GM23248 (cell line): ENCODE data around the gene ASPSCR1. TPM values are rescaled to one million over a fixed set of nuclear protein-coding genes. Genes with fewer than 3 reads are reported as not detected.

ENCODE experiments used
- DNase-seq: peaks from one replicate; pipeline ENCODE4 v3.0.0-alpha.2; 2015
- H2AFZ ChIP-seq: fragments of 200-600 bp; sonication (generic); 2 replicates; pipeline ENCODE4 v1.6.1; 2016; ENCODE audit warnings: antibody characterized with exemption
- H3F3A ChIP-seq: fragments of 200-600 bp; sonication (generic); 2 replicates; pipeline ENCODE4 v1.6.1; 2016; ENCODE audit warnings: mild to moderate bottlenecking, antibody characterized with exemption, mixed run types; ENCODE audit not compliant: insufficient read depth
- H3K27ac ChIP-seq: fragments of 200-600 bp; sonication (generic); 2 replicates; pipeline ENCODE4 v1.5.1; 2016; ENCODE audit warnings: mild to moderate bottlenecking
- H3K27me3 ChIP-seq: fragments of 200-600 bp; sonication (generic); replicated peaks from 2 replicates; pipeline ENCODE4 v1.6.1; 2016; ENCODE audit warnings: mild to moderate bottlenecking; ENCODE audit not compliant: insufficient read depth
- H3K36me3 ChIP-seq: fragments of 200-600 bp; sonication (generic); 2 replicates; pipeline ENCODE4 v1.6.1; 2016; ENCODE audit warnings: low read depth, mild to moderate bottlenecking
- H3K4me1 ChIP-seq: fragments of 200-600 bp; sonication (generic); 2 replicates; pipeline ENCODE4 v1.6.1; 2016; ENCODE audit warnings: mild to moderate bottlenecking; ENCODE audit not compliant: insufficient read depth
- H3K4me2 ChIP-seq: fragments of 200-600 bp; sonication (generic); one replicate; pipeline ENCODE4 v1.6.1; 2016; ENCODE audit warnings: mild to moderate bottlenecking; ENCODE audit not compliant: unreplicated experiment
- H3K4me3 ChIP-seq: fragments of 200-600 bp; sonication (generic); 2 replicates; pipeline ENCODE4 v1.5.1; 2016; ENCODE audit warnings: mild to moderate bottlenecking
- H3K79me2 ChIP-seq: fragments of 200-600 bp; sonication (generic); 2 replicates; pipeline ENCODE4 v1.6.1; 2016; ENCODE audit warnings: mild to moderate bottlenecking; ENCODE audit not compliant: insufficient read depth
- H3K9ac ChIP-seq: fragments of 200-600 bp; sonication (generic); 2 replicates; pipeline ENCODE4 v1.6.1; 2016; ENCODE audit warnings: mild to moderate bottlenecking
- H3K9me2 ChIP-seq: fragments of 200-600 bp; sonication (generic); 2 replicates; pipeline ENCODE4 v1.6.1; 2016; ENCODE audit warnings: mixed run types, mild to moderate bottlenecking, moderate library complexity; ENCODE audit not compliant: insufficient read depth
- H3K9me3 ChIP-seq: fragments of 200-600 bp; sonication (generic); one replicate; pipeline ENCODE4 v1.6.1; 2017; ENCODE audit warnings: low read depth
- H4K20me1 ChIP-seq: fragments of 200-600 bp; sonication (generic); 2 replicates; pipeline ENCODE4 v1.6.0; 2016; ENCODE audit not compliant: insufficient read depth
- EZH2 ChIP-seq: fragments of 200-600 bp; sonication (generic); IDR thresholded peaks from 2 replicates; pipeline ENCODE4 v1.6.1; 2018; ENCODE audit warnings: antibody characterized with exemption, mild to moderate bottlenecking; ENCODE audit not compliant: insufficient read depth, poor library complexity, severe bottlenecking
- EZH2phosphoT487 ChIP-seq: fragments of 200-600 bp; sonication (generic); IDR thresholded peaks from 2 replicates; pipeline ENCODE4 v1.6.1; 2018; ENCODE audit warnings: antibody characterized with exemption, moderate library complexity, mild to moderate bottlenecking, low read depth; ENCODE audit not compliant: insufficient read depth
- WGBS, 2 experiments: methylation state at CpG; one replicate each; pipeline ENCODE4 v1.1.6; 2015 to 2017; ENCODE audit warnings: low lambda C conversion rate in 2 of 2, low coverage in 1 of 2; ENCODE audit errors: missing lambda C conversion rate in 2 of 2; 5-methylcytosine and 5-hydroxymethylcytosine counted together
- in situ Hi-C: fragments of 300-500 bp; cut with MboI; formaldehyde crosslinking; loops from 2 replicates; pipeline ENCODE4 v1.15.0; 2020
- polyA plus RNA-seq: library from polyadenylated mRNA; unstranded; fragments of >200 nt; fragmentation: Nextera tagmentation; extraction: Ambion mirVana; gene quantifications from 2 replicates; pipeline ENCODE4 v1.2.1, GENCODE V29; 2016
- total RNA-seq: library from RNA; depleted of rRNA; stranded (reverse); fragments of >200 nt; shearing (Covaris generic); gene quantifications from 2 replicates; pipeline ENCODE4 v1.2.3, GENCODE V29; 2014

The ASPSCR1 gene
- total and polyA plus RNA-seq, 2 experiments from 2014 or later, result 20.6 to 23.5 TPM

DNA sequence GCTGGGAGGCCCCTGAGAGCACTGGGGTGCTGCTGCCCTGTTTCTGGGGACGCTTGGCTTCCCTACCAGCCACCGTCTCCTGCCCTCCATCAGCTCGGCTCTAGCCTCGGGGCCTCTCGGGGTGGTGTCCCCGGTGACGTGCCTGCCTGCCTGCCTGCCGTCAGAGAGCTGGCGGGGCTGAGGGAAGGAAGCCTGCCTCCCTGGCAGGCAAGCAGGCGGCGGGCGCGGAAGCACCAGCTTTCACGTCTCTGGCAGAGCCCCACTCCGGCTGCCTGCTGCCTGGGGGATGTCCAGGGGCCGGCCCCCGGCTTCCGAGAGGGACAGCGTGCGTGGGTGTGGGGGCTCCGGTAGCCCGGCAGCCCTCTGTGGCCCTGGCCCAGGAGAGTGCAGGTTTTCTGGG lies 35.9 kb downstream of the ASPSCR1 start:
- TF ChIP-seq EZH2phosphoT487, result no peak
- TF ChIP-seq EZH2, result no peak
- Histone ChIP-seq H3F3A (no peaks in the 10 kb centered on the region), H3K4me3 (no peak overlapping the region), H2AFZ (no peak overlapping the region), H3K36me3 (no peaks in the 10 kb centered on the region), H3K4me1 (no peaks in the 10 kb centered on the region), H3K4me2 (no peak overlapping the region), H3K9me3 (no peaks in the 10 kb centered on the region), H3K27ac (no peak overlapping the region), H3K27me3 (no peaks in the 10 kb centered on the region), H3K9me2 (no peaks in the 10 kb centered on the region), H4K20me1 (no peaks in the 10 kb centered on the region), H3K9ac (no peak overlapping the region), H3K79me2 (no peaks in the 10 kb centered on the region)
- in situ Hi-C loops, result no loop called here
- no peak for DNase-seq
- WGBS, 2 experiments, result 89 to 91% methylated on average over 12 to 22 of the region's 22 CpGs

- TF ChIP-seq EZH2phosphoT487 (no peak), EZH2 (no peak)
- Histone ChIP-seq H3K27me3 (no peaks in the 10 kb centered on the region), H3K9me2 (no peaks in the 10 kb centered on the region), H3K4me1 (no peaks in the 10 kb centered on the region), H4K20me1 (no peaks in the 10 kb centered on the region), H2AFZ (no peak overlapping the region), H3K27ac (no peak overlapping the region), H3K9me3 (no peaks in the 10 kb centered on the region), H3K4me3 (no peak overlapping the region), H3K79me2 (no peaks in the 10 kb centered on the region), H3K36me3 (no peaks in the 10 kb centered on the region), H3K4me2 (no peak overlapping the region), H3K9ac (no peak overlapping the region), H3F3A (no peaks in the 10 kb centered on the region)
- 91 to 93% methylated on average over 13 to 16 of the region's 16 CpGs for WGBS, 2 experiments
- no peak for DNase-seq
- in situ Hi-C loops, result no loop called here
These were observed 36.4 kb downstream of the ASPSCR1 start for GRCh38 chr17:82013772-82014321.

- no peak for DNase-seq
- TF ChIP-seq EZH2phosphoT487 (no peak), EZH2 (no peak)
- in situ Hi-C loops, result no loop called here
- Histone ChIP-seq H3K27me3 (no peaks in the 10 kb centered on the region), H3K4me2 (no peak overlapping the region), H2AFZ (no peak overlapping the region), H3F3A (no peaks in the 10 kb centered on the region), H4K20me1 (no peaks in the 10 kb centered on the region), H3K9ac (no peak overlapping the region), H3K27ac (no peak overlapping the region), H3K9me2 (no peaks in the 10 kb centered on the region), H3K9me3 (no peaks in the 10 kb centered on the region), H3K4me3 (no peak overlapping the region), H3K36me3 (no peaks in the 10 kb centered on the region), H3K79me2 (no peaks in the 10 kb centered on the region), H3K4me1 (no peaks in the 10 kb centered on the region)
- WGBS, 2 experiments, result 57 to 66% methylated on average over 21 to 23 of the region's 23 CpGs
These were observed 37.0 kb downstream of the ASPSCR1 start for GRCh38 chr17:82014432-82014831.

- TF ChIP-seq EZH2phosphoT487 (no peak), EZH2 (no peak)
- H3K36me3 ChIP-seq, result no peaks in the 10 kb centered on the region
- no peak overlapping the region for H3K27ac ChIP-seq
- no peak overlapping the region for H2AFZ ChIP-seq
- no peaks in the 10 kb centered on the region for H3K27me3 ChIP-seq
- in situ Hi-C loops, result no loop called here
- no peaks in the 10 kb centered on the region for H3K9me2 ChIP-seq
- no peaks in the 10 kb centered on the region for H3K9me3 ChIP-seq
- no peaks in the 10 kb centered on the region for H3K79me2 ChIP-seq
- DNase-seq, result no peak
- H3K4me2 ChIP-seq, result no peak overlapping the region
- no peaks in the 10 kb centered on the region for H3F3A ChIP-seq
- no peaks in the 10 kb centered on the region for H4K20me1 ChIP-seq
- 73 to 91% methylated on average over 9 to 11 of the region's 13 CpGs for WGBS, 2 experiments
- H3K4me1 ChIP-seq, result no peaks in the 10 kb centered on the region
- no peak overlapping the region for H3K4me3 ChIP-seq
- H3K9ac ChIP-seq, result no peak overlapping the region
These were observed 37.5 kb downstream of the ASPSCR1 start for GRCh38 chr17:82014971-82015310.
